ENCODE data around the gene TSHZ2.
"Not testable (repeated sequence)": the region's sequence is repeated elsewhere in the genome, so short reads cannot be mapped to it uniquely, and the experiment has no call there.

Gene TSHZ2

GRCh38 chr20:52996130-52996529, 24.0 kb downstream of the TSHZ2 start:
- DNase-seq (ENCODE audit: low read depth) = no peak

GRCh38 chr20:52996658-52997057, 24.5 kb downstream of the TSHZ2 start:
- DNase-seq (ENCODE audit: low read depth) = no peak

- DNase-seq (ENCODE audit: low read depth) = no peak
These were observed 26.1 kb downstream of the TSHZ2 start for GRCh38 chr20:52998268-52998667.

- no peak for DNase-seq (ENCODE audit: low read depth)
These were observed 26.9 kb downstream of the TSHZ2 start for GRCh38 chr20:52999040-52999439.

GRCh38 chr20:53001498-53002301, 29.5 kb downstream of the TSHZ2 start:
- no peak for DNase-seq (ENCODE audit: low read depth)

- no peak for DNase-seq (ENCODE audit: low read depth)
These were observed 30.6 kb downstream of the TSHZ2 start for GRCh38 chr20:53002786-53003185.

- no peak for DNase-seq (ENCODE audit: low read depth)
These were observed 31.4 kb downstream of the TSHZ2 start for GRCh38 chr20:53003420-53004154.

- no peak for DNase-seq (ENCODE audit: low read depth)
These were observed 32.2 kb downstream of the TSHZ2 start for GRCh38 chr20:53004267-53004813.

- DNase-seq (ENCODE audit: low read depth) = no peak
These were observed 38.0 kb downstream of the TSHZ2 start for GRCh38 chr20:53009979-53010735.

GRCh38 chr20:53011640-53012039, 39.5 kb downstream of the TSHZ2 start:
- DNase-seq (ENCODE audit: low read depth) = no peak

- DNase-seq (ENCODE audit: low read depth) = no peak
These were observed 41.0 kb downstream of the TSHZ2 start for GRCh38 chr20:53013183-53013582.

- no peak for DNase-seq (ENCODE audit: low read depth)
These were observed 41.7 kb downstream of the TSHZ2 start for GRCh38 chr20:53013847-53014246.

GRCh38 chr20:53016071-53016470, 43.9 kb downstream of the TSHZ2 start:
- no peak for DNase-seq (ENCODE audit: low read depth)

- no peak for DNase-seq (ENCODE audit: low read depth)
These were observed 44.4 kb downstream of the TSHZ2 start for GRCh38 chr20:53016534-53017042.

- no peak for DNase-seq (ENCODE audit: low read depth)
These were observed 45.0 kb downstream of the TSHZ2 start for GRCh38 chr20:53017206-53017605.

- DNase-seq (ENCODE audit: low read depth) = no peak
These were observed 47.3 kb downstream of the TSHZ2 start for GRCh38 chr20:53019464-53019863.

GRCh38 chr20:53020376-53020775, 48.2 kb downstream of the TSHZ2 start:
- DNase-seq (ENCODE audit: low read depth) = no peak

GRCh38 chr20:53020834-53021233, 48.7 kb downstream of the TSHZ2 start:
- no peak for DNase-seq (ENCODE audit: low read depth)

- no peak for DNase-seq (ENCODE audit: low read depth)
These were observed 49.8 kb downstream of the TSHZ2 start for GRCh38 chr20:53021934-53022333.

GRCh38 chr20:53023732-53024520, 51.8 kb downstream of the TSHZ2 start:
- DNase-seq (ENCODE audit: low read depth) = no peak

- not testable (repeated sequence) for DNase-seq (ENCODE audit: low read depth)
These were observed 52.5 kb downstream of the TSHZ2 start for GRCh38 chr20:53024653-53025052.

All from iris pigment epithelial cell (primary cell).